HL-60 (cell line): ENCODE results near the gene PTS.

ENCODE experiments used
- DNase-seq, 2 experiments: peaks; one replicate each; pipeline ENCODE4 v3.0.0-alpha.2; 2010 to 2020; ENCODE audit warnings: low read depth in 1 of 2, low spot score in 1 of 2
- H3K27ac ChIP-seq: fragments of 250-450 bp; sonication (Bioruptor Pico); replicated peaks from 2 replicates; pipeline ENCODE4 v1.5.1; 2020; ENCODE audit warnings: mild to moderate bottlenecking, moderate library complexity
- H3K27me3 ChIP-seq: fragments of 250-450 bp; sonication (Bioruptor Pico); 2 replicates; pipeline ENCODE4 v1.5.1; 2021; ENCODE audit warnings: mild to moderate bottlenecking, moderate library complexity; ENCODE audit not compliant: insufficient read depth, poor library complexity, severe bottlenecking
- H3K4me3 ChIP-seq: replicated peaks from 2 replicates; pipeline ENCODE4 v1.5.1; 2011; ENCODE audit warnings: mild to moderate bottlenecking, control low read depth, low read length; ENCODE audit not compliant: insufficient read depth
- GABPA ChIP-seq: IDR thresholded peaks from 2 replicates; pipeline ENCODE4 v1.6.1; 2012; ENCODE audit warnings: low read depth
- POLR2AphosphoS5 ChIP-seq: IDR thresholded peaks from 2 replicates; pipeline ENCODE4 v1.6.1; 2012; ENCODE audit warnings: low read depth
- SPI1 ChIP-seq: IDR thresholded peaks from 2 replicates; pipeline ENCODE4 v1.6.1; 2012; ENCODE audit warnings: low read depth, mild to moderate bottlenecking, borderline replicate concordance
- TF ChIP-seq, protein P1 (sequence below): IDR thresholded peaks from 2 replicates; pipeline ENCODE4 v1.6.1; 2012; ENCODE audit warnings: low read depth; ENCODE audit not compliant: insufficient replicate concordance
- TF ChIP-seq, protein P2 (sequence below): IDR thresholded peaks from one replicate; pipeline ENCODE4 v1.5.1; 2011; ENCODE audit warnings: low read length, control low read depth, inconsistent platforms; ENCODE audit not compliant: insufficient read depth

Gene PTS

DNA sequence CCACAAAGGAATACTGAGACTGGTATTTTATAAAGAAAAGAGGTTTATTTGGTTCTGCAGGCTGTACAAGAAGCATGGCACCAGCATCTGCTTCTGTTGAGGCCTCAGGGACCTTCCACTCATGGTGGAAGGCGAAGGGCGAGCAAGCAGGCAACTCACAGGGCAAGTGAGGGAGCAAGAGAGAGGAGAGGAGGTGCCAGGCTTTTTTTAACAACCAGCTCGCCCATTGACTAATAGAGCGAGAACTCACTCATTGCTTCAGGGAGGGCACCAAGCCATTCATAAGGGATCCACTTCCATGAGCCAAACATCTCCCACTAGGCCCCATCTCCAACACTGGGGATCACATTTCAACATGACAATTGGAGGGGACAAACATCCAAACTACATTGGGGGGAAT lies 1.2 kb downstream of the PTS start:
- H3K27ac ChIP-seq, result no peak overlapping the region
- no peak overlapping the region; the same call in 1 of the 2 replicates for H3K4me3 ChIP-seq
- TF ChIP-seq, protein P1, sequence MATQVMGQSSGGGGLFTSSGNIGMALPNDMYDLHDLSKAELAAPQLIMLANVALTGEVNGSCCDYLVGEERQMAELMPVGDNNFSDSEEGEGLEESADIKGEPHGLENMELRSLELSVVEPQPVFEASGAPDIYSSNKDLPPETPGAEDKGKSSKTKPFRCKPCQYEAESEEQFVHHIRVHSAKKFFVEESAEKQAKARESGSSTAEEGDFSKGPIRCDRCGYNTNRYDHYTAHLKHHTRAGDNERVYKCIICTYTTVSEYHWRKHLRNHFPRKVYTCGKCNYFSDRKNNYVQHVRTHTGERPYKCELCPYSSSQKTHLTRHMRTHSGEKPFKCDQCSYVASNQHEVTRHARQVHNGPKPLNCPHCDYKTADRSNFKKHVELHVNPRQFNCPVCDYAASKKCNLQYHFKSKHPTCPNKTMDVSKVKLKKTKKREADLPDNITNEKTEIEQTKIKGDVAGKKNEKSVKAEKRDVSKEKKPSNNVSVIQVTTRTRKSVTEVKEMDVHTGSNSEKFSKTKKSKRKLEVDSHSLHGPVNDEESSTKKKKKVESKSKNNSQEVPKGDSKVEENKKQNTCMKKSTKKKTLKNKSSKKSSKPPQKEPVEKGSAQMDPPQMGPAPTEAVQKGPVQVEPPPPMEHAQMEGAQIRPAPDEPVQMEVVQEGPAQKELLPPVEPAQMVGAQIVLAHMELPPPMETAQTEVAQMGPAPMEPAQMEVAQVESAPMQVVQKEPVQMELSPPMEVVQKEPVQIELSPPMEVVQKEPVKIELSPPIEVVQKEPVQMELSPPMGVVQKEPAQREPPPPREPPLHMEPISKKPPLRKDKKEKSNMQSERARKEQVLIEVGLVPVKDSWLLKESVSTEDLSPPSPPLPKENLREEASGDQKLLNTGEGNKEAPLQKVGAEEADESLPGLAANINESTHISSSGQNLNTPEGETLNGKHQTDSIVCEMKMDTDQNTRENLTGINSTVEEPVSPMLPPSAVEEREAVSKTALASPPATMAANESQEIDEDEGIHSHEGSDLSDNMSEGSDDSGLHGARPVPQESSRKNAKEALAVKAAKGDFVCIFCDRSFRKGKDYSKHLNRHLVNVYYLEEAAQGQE, result no peak
- no peak for TF ChIP-seq SPI1
- no peaks in the 10 kb centered on the region for H3K27me3 ChIP-seq
- DNase-seq, result no peak

DNA sequence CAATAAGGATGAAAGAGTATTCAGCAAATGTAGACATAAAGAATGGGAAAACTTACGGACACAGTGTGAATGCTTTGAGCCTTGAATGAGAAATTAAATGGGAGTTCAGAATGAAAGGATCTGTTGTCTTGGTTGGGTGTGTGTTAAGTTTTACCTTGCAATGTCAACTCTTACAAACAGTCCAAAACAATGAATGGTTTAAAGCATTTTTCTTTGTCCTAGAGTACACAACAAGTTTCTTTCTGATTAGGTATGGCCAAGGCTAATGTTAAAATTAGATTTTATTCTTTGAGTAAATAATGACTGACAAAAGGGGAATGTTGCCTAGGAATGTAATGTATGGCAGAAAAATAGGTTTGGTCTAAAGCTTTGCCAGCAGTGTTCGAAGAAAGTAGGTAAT lies 2.5 kb downstream of the PTS start:
- Histone ChIP-seq H3K27ac (no peak overlapping the region), H3K4me3 (no peak overlapping the region), H3K27me3 (no peaks in the 10 kb centered on the region)
- TF ChIP-seq GABPA, result no peak
- no peak for DNase-seq

DNA sequence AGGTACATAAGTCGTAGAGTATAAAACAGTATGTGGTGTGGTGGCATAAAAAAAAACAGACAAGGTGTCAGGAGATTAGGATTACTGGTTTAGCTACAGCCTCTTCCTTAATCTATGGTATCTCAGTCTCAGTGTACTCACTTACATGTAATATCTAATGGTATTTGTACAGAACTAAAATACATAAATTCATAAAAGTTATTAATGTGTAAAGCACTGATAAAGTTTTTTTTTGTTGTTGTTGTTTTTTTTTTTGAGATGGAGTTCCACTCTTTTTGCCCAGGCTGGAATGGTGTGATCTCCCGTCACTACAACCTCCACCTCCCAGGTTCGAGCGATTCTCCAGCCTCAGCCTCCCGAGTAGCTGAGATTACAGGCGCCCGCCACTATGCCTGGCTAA lies 2.9 kb downstream of the PTS start:
- H3K27ac ChIP-seq, result no peak overlapping the region
- TF ChIP-seq SPI1, result no peak
- DNase-seq, result no peak
- H3K4me3 ChIP-seq, result no peak overlapping the region
- no peaks in the 10 kb centered on the region for H3K27me3 ChIP-seq

DNA sequence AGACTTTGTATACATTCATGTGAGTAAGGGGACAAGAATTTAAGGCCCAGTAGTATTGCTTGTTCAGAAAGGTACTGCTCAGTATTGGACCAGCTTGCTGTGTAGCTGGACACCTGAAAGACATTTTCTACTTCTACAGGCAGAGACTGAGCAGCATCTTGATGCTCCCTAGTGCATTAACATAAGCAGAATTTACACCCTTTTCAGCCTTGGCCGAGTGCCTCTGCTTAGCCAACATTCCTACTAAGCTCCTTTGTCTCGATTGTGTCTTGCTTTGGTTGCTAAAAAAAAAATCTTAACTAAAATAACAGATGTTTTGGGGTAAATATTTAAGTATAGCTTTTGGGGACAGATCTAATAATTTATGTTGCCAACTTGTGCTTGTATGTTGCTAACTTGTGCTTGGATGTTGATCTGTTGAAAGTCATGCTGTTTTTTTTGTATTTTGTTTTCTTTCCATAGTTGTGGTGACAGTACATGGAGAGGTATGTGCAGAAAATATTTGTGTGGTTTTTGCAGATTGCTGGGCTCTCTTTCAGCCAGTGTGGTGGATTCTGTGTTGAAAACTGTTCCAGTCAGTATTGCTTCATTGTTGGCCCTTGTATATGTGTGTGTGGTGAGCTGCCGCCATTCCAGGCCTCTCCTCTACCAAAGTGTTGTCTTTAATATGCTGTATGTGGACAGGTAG lies 3.7 kb downstream of the PTS start:
- no peak overlapping the region for H3K27ac ChIP-seq
- H3K4me3 ChIP-seq, result no peak overlapping the region
- DNase-seq, result no peak
- no peak for TF ChIP-seq GABPA
- TF ChIP-seq, protein P1, result no peak
- TF ChIP-seq, protein P2, sequence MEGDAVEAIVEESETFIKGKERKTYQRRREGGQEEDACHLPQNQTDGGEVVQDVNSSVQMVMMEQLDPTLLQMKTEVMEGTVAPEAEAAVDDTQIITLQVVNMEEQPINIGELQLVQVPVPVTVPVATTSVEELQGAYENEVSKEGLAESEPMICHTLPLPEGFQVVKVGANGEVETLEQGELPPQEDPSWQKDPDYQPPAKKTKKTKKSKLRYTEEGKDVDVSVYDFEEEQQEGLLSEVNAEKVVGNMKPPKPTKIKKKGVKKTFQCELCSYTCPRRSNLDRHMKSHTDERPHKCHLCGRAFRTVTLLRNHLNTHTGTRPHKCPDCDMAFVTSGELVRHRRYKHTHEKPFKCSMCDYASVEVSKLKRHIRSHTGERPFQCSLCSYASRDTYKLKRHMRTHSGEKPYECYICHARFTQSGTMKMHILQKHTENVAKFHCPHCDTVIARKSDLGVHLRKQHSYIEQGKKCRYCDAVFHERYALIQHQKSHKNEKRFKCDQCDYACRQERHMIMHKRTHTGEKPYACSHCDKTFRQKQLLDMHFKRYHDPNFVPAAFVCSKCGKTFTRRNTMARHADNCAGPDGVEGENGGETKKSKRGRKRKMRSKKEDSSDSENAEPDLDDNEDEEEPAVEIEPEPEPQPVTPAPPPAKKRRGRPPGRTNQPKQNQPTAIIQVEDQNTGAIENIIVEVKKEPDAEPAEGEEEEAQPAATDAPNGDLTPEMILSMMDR, result no peak
- TF ChIP-seq POLR2AphosphoS5, result no peak
- TF ChIP-seq SPI1, result no peak
- H3K27me3 ChIP-seq, result no peaks in the 10 kb centered on the region

DNA sequence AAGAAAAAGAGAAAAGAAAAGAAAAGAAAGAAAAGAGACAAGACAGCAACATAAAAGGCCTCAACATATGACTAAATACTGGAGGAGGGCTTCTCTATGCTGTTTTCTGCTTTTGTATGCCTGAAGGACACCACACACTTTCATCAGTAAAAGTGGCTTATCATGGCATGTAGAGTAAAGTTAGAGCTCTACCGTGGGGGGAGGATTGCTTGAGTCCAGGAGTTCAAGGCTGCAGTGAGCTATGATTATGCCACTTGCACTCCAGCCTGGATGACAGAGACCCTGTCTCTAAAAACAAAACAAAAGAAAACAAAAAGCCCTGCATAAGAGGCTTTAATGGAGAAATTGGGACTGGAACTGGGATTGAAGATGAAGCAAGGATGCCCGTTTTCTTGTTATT lies 5.7 kb downstream of the PTS start:
- DNase-seq, result no peak
- Histone ChIP-seq H3K27ac (no peak overlapping the region), H3K27me3 (no peaks in the 10 kb centered on the region), H3K4me3 (no peak overlapping the region)
- TF ChIP-seq, protein P1, result no peak
- TF ChIP-seq, protein P2, result no peak
- TF ChIP-seq POLR2AphosphoS5 (no peak), GABPA (no peak), SPI1 (no peak)
